Activated effector memory CD4-positive, alpha-beta T cell treated with Interleukin-2 at 50 U/mL for 16 hours (primary cell): Measurements from ENCODE around the gene MRPS9.

Experiments
- DNase-seq: peaks from one replicate; pipeline ENCODE4 v3.0.0-alpha.2; 2020

The MRPS9 gene

GRCh38 chr2:105125920-105126319 lies 88.1 kb downstream of the MRPS9 start:
- no peak for DNase-seq

GRCh38 chr2:105126336-105126735 lies 88.5 kb downstream of the MRPS9 start:
- DNase-seq: no peak

GRCh38 chr2:105127289-105127915 lies 89.5 kb downstream of the MRPS9 start:
- no peak for DNase-seq

- no peak for DNase-seq
Observed at GRCh38 chr2:105129722-105130232, 91.9 kb downstream of the MRPS9 start.

GRCh38 chr2:105130546-105130945 lies 92.7 kb downstream of the MRPS9 start:
- DNase-seq: no peak

GRCh38 chr2:105134081-105134480 lies 96.2 kb downstream of the MRPS9 start:
- no peak for DNase-seq

- no peak for DNase-seq
Observed at GRCh38 chr2:105135436-105135835, 97.6 kb downstream of the MRPS9 start.

GRCh38 chr2:105136394-105136793 lies 98.5 kb downstream of the MRPS9 start:
- DNase-seq: no peak

GRCh38 chr2:105138643-105139042 lies 100.8 kb downstream of the MRPS9 start:
- DNase-seq: no peak

GRCh38 chr2:105139556-105140239 lies 101.8 kb downstream of the MRPS9 start:
- DNase-seq: no peak

- DNase-seq: no peak
Observed at GRCh38 chr2:105140240-105140568, 102.3 kb downstream of the MRPS9 start.

GRCh38 chr2:105141099-105141614 lies 103.3 kb downstream of the MRPS9 start:
- no peak for DNase-seq

- DNase-seq: no peak
Observed at GRCh38 chr2:105142239-105142638, 104.4 kb downstream of the MRPS9 start.

- no peak for DNase-seq
Observed at GRCh38 chr2:105143094-105143466, 105.2 kb downstream of the MRPS9 start.

- DNase-seq: no peak
Observed at GRCh38 chr2:105143467-105144151, 105.7 kb downstream of the MRPS9 start.

GRCh38 chr2:105144152-105144940 lies 106.5 kb downstream of the MRPS9 start:
- no peak for DNase-seq

- no peak for DNase-seq
Observed at GRCh38 chr2:105144941-105145300, 107.1 kb downstream of the MRPS9 start.

GRCh38 chr2:105149272-105149671 lies 111.4 kb downstream of the MRPS9 start:
- no peak for DNase-seq
